Prostate gland (tissue), 2 donors: ENCODE data around the gene USP10. TPM values are rescaled to one million over a fixed set of nuclear protein-coding genes. Genes with fewer than 3 reads are reported as not detected.
"Not testable (repeated sequence)": the region's sequence is repeated elsewhere in the genome, so short reads cannot be mapped to it uniquely, and the experiment has no call there.

Experiments
- DNase-seq: peaks from one replicate; pipeline ENCODE4 v3.0.0-alpha.2; 2019; ENCODE audit warnings: low spot score
- H3K27ac ChIP-seq, 2 donors: fragments of 200-600 bp; sonication (generic); 2 replicates each; pipeline ENCODE4 v1.5.1; 2017 to 2019
- H3K27me3 ChIP-seq: fragments of 200-600 bp; sonication (generic); replicated peaks from 2 replicates; pipeline ENCODE4 v1.5.1; 2019; ENCODE audit not compliant: insufficient read depth
- H3K36me3 ChIP-seq, 2 donors: fragments of 200-600 bp; sonication (generic); 1 replicate in 1 of 2; 2 replicates in 1 of 2; pipeline versions ENCODE4 v1.5.1 to v1.8.1; 2017 to 2019
- H3K4me1 ChIP-seq: fragments of 200-600 bp; sonication (generic); replicated peaks from 2 replicates; pipeline ENCODE4 v1.5.1; 2019
- H3K4me3 ChIP-seq, 2 donors: fragments of 200-600 bp; sonication (generic); 2 replicates each; pipeline ENCODE4 v1.5.1; 2017 to 2019
- H3K9me3 ChIP-seq: fragments of 200-600 bp; sonication (generic); 2 replicates; pipeline ENCODE4 v1.5.1; 2017
- POLR2A ChIP-seq: fragments of 450-650 bp; IDR thresholded peaks from one replicate; pipeline ENCODE4 v1.6.1; 2016; ENCODE audit warnings: antibody characterized with exemption, mild to moderate bottlenecking
- POLR2AphosphoS5 ChIP-seq: sonication (generic); formaldehyde crosslinking; IDR thresholded peaks from one replicate; pipeline ENCODE4 v1.6.1; 2017; ENCODE audit warnings: antibody characterized with exemption
- WGBS: methylation state at CpG from one replicate; pipeline ENCODE4 v1.1.5; 2018; 5-methylcytosine and 5-hydroxymethylcytosine counted together
- intact Hi-C: fragments of 100-400 bp; cut with DNase I; formaldehyde crosslinking; loops from one replicate; pipeline ENCODE4 v1.14.2; 2022
- total RNA-seq, 2 donors: library from RNA; depleted of rRNA; stranded (reverse); fragments of >200 nt; gene quantifications; one replicate each; pipeline ENCODE4 v1.1.0, GENCODE V29; 2016
- TF ChIP-seq, protein P1 (sequence below), 4 experiments: fragments of 200-600 bp in 2 of 4; fragments of 450-650 bp in 2 of 4; sonication (generic) in 2 of 4; IDR thresholded peaks; 1 replicate in 3 of 4; 2 replicates in 1 of 4; pipeline ENCODE4 v1.5.1; 2016 to 2019; ENCODE audit warnings: antibody characterized with exemption in 4 of 4, mild to moderate bottlenecking in 2 of 4, moderate library complexity in 2 of 4

USP10 gene
- total RNA-seq, 2 donors from 2014 or later: 57.4 to 95.7 TPM

GRCh38 chr16:84683691-84684591, 15.9 kb upstream of the USP10 start:
- intact Hi-C loops: no loop called here
- TF ChIP-seq, protein P1, sequence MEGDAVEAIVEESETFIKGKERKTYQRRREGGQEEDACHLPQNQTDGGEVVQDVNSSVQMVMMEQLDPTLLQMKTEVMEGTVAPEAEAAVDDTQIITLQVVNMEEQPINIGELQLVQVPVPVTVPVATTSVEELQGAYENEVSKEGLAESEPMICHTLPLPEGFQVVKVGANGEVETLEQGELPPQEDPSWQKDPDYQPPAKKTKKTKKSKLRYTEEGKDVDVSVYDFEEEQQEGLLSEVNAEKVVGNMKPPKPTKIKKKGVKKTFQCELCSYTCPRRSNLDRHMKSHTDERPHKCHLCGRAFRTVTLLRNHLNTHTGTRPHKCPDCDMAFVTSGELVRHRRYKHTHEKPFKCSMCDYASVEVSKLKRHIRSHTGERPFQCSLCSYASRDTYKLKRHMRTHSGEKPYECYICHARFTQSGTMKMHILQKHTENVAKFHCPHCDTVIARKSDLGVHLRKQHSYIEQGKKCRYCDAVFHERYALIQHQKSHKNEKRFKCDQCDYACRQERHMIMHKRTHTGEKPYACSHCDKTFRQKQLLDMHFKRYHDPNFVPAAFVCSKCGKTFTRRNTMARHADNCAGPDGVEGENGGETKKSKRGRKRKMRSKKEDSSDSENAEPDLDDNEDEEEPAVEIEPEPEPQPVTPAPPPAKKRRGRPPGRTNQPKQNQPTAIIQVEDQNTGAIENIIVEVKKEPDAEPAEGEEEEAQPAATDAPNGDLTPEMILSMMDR (IDR thresholded peaks at IDR 0.05): no peak
- no peak for TF ChIP-seq POLR2A
- TF ChIP-seq POLR2AphosphoS5: no peak

DNA sequence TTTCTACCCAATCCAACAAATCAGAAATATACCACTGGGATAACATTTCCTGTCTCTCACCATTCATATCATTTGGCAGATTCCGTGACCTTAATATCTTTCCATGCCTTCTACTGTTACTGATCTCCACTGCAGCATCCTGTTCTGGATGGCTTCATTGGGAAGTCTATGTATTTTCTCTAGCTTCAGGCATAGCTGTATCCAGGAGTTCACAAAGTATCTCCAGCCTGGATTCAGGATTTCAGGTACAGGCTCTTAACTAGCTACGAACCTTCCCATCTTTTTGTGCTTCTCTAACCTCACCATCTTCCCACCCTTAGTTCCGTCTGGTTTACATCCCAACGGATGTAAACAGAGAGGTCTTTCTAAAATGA, 15.2 kb upstream of the USP10 start:
- TF ChIP-seq POLR2A (no peak), POLR2AphosphoS5 (no peak)
- TF ChIP-seq, protein P1 (IDR thresholded peaks at IDR 0.05): no peak
- Histone ChIP-seq H3K9me3 (no peaks in the 10 kb centered on the region), H3K36me3 (no peaks in the 10 kb centered on the region), H3K27me3 (no peaks in the 10 kb centered on the region), H3K4me3 (no peak overlapping the region), H3K27ac (no peak overlapping the region), H3K4me1 (no peaks in the 10 kb centered on the region)
- intact Hi-C loops: no loop called here
- 88% methylated on average over 4 of the region's 4 CpGs for WGBS
- DNase-seq: no peak

More at GRCh38 chr16:84683691-84684591, 15.9 kb upstream of the USP10 start:
- no peaks in the 10 kb centered on the region for H3K36me3 ChIP-seq
- H3K27me3 ChIP-seq: no peaks in the 10 kb centered on the region
- no peaks in the 10 kb centered on the region for H3K9me3 ChIP-seq
- no peaks in the 10 kb centered on the region for H3K4me1 ChIP-seq
- 66% methylated on average over 15 of the region's 15 CpGs for WGBS
- no peak for DNase-seq
- H3K4me3 ChIP-seq: no peak overlapping the region
- H3K27ac ChIP-seq: no peak overlapping the region

- no peak for DNase-seq
- intact Hi-C loops: no loop called here
- Histone ChIP-seq H3K27ac (no peak overlapping the region), H3K36me3 (no peaks in the 10 kb centered on the region), H3K27me3 (no peaks in the 10 kb centered on the region), H3K4me1 (no peaks in the 10 kb centered on the region), H3K4me3 (no peak overlapping the region), H3K9me3 (no peaks in the 10 kb centered on the region)
- 76% methylated on average over 8 of the region's 8 CpGs for WGBS
- TF ChIP-seq POLR2A: no peak
- TF ChIP-seq POLR2AphosphoS5: no peak
Observed at GRCh38 chr16:84685210-84685609, 14.6 kb upstream of the USP10 start.

DNA sequence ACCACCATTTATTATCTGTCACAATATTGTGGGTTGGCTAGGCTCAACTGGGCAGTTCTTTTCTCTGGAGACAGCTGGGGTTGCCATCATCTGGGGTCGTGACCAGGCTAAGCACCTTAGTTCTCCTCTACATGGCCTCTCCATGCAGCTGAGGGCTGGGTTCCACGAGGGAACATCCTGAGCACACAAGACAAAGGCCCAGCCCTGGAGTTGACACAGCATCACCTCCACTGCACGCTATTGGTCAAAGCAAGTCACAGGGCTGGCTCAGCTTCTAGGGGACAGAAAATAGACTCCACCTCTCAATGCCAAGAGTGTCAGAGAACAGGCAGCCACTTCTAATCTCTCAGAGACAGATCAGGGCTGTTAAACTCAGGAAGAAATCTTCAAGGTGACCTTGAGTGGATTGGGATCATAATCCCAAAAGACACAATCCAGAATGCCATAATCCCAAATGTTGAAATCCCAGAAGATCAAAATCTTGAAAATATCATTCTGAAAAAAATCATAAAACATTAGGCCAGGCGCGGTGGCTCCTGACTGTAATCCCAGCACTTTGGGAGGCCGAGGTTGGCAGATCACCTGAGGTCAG, 13.0 kb upstream of the USP10 start:
- intact Hi-C loops: no loop called here
- no peaks in the 10 kb centered on the region for H3K4me1 ChIP-seq
- no peak overlapping the region for H3K27ac ChIP-seq
- no peak for DNase-seq
- no peaks in the 10 kb centered on the region for H3K27me3 ChIP-seq
- H3K4me3 ChIP-seq: no peak overlapping the region
- H3K36me3 ChIP-seq: no peaks in the 10 kb centered on the region
- no peaks in the 10 kb centered on the region for H3K9me3 ChIP-seq
- 85% methylated on average over 6 of the region's 6 CpGs for WGBS
- TF ChIP-seq POLR2AphosphoS5: no peak

DNA sequence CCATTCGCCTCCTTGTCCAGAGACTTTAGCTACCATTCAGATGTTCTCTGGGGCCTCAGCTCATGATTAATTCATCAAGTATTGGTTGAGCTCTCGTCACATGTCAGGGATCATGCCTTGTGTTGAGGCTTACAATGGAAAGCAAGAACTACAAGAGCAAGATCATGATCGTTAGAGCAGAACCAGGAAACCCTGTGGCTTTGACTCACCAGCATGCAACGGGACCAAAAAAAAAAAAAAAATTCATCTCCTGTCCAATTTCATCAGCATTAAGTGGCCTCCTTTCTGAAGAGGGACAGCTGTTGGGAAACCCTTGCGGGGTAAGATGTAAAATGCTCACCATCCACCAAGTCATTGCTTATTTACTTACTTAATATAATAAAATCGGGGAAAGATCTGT, 12.1 kb upstream of the USP10 start:
- Histone ChIP-seq H3K4me3 (no peak overlapping the region), H3K27ac (no peak overlapping the region), H3K4me1 (no peaks in the 10 kb centered on the region), H3K36me3 (no peaks in the 10 kb centered on the region), H3K27me3 (no peaks in the 10 kb centered on the region), H3K9me3 (no peaks in the 10 kb centered on the region)
- no peak for DNase-seq
- no peak for TF ChIP-seq POLR2AphosphoS5
- no peak for TF ChIP-seq POLR2A
- intact Hi-C loops: no loop called here
- WGBS: 81% methylated on average over 6 of the region's 6 CpGs

DNA sequence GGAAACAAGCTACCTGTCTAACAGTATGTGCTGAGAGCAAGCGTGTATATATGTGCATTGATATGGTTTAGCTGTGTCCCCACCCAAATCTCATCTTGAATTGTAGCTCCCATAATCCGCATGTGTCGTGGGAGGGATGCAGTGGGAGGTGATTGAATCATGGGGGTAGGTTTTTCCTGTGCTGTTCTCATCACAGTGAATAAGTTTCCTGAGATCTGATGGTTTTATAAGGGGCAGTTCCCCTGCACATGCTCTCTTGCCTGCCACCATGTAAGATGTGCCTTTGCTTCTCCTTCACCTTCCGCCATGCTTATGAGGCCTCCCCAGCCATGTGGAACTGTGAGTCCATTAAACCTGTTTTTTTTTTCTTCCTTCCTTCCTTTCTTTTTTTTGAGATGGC, 11.6 kb upstream of the USP10 start:
- H3K4me1 ChIP-seq, H3K9me3 ChIP-seq, H3K36me3 ChIP-seq, DNase-seq, H3K27ac ChIP-seq, intact Hi-C loops, H3K27me3 ChIP-seq, H3K4me3 ChIP-seq: not testable (repeated sequence)
- 97% methylated on average over 4 of the region's 4 CpGs for WGBS

DNA sequence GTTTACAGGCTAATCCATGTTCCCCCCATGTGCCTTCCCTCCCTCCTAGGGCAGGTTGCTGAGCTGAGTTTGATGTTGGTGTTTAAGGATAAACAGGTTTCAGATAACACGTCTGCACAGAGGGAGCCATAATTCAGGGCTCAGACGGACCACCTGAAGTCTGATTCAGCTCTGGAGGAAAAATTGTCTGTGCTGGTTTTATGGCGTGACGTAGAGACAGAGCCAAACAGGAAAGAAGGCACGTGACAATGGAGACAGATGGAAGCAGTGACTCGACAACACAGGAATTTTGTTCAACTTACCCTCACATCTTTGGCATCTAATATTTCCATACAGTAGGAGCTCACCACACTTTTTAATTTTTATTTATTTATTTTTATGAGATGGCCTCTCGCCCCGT, 10.7 kb upstream of the USP10 start:
- Histone ChIP-seq H3K4me1 (no peaks in the 10 kb centered on the region), H3K27ac (no peak overlapping the region), H3K36me3 (no peaks in the 10 kb centered on the region), H3K4me3 (no peak overlapping the region), H3K9me3 (no peaks in the 10 kb centered on the region), H3K27me3 (no peaks in the 10 kb centered on the region)
- TF ChIP-seq POLR2A (no peak), POLR2AphosphoS5 (no peak)
- TF ChIP-seq, protein P1 (IDR thresholded peaks at IDR 0.05): no peak
- intact Hi-C loops: no loop called here
- DNase-seq: no peak
- 33% methylated on average over 8 of the region's 8 CpGs for WGBS
